ACHN (cell line): Measurements from ENCODE around the gene SPDYE16.
"Not testable (repeated sequence)": the region's sequence is repeated elsewhere in the genome, so short reads cannot be mapped to it uniquely, and the experiment has no call there.

ENCODE experiments used
- DNase-seq: peaks from one replicate; pipeline ENCODE4 v3.0.0-alpha.2; 2015
- in situ Hi-C: cut with HindIII; loops from 2 replicates; pipeline ENCODE4 v1.10.0; 2017; ENCODE audit warnings: low sequenced_read_pairs, low pct_ligation_motif_present, low pct_unique_long_range_greater_than_20kb

SPDYE16 gene

GRCh38 chr7:76485822-76486610, 57.1 kb downstream of the SPDYE16 start:
- DNase-seq, in situ Hi-C loops: not testable (repeated sequence)

- in situ Hi-C loops, DNase-seq: not testable (repeated sequence)
Measured at GRCh38 chr7:76484456-76484855, 58.6 kb downstream of the SPDYE16 start.

- in situ Hi-C loops, DNase-seq: not testable (repeated sequence)
Measured at GRCh38 chr7:76483081-76483480, 60.0 kb downstream of the SPDYE16 start.

- in situ Hi-C loops, DNase-seq: not testable (repeated sequence)
Measured at GRCh38 chr7:76482660-76483059, 60.4 kb downstream of the SPDYE16 start.
